ENCODE data around the gene BUD31. TPM values are rescaled to one million over a fixed set of nuclear protein-coding genes. Genes with fewer than 3 reads are reported as not detected.

BUD31 gene
- total and polyA plus RNA-seq, 10 of the 15 experiments (the other 5 are each of a cell fraction or from before 2014, with no cell fraction given), result 74.2 to 317 (median 130) TPM

GRCh38 chr7:99374111-99375064 is 34.4 kb upstream of the BUD31 start, which contains the start of gene ARPC1B (continued):
- no peak for TF ChIP-seq STAT3 (IDR thresholded peaks at IDR 0.05; ENCODE audit: low read depth, low read length)
- TF ChIP-seq NFXL1 (IDR thresholded peaks at IDR 0.05; ENCODE audit: borderline replicate concordance), result no peak
- TF ChIP-seq MTA3 (IDR thresholded peaks at IDR 0.05; ENCODE audit: borderline replicate concordance, low read length), result no peak
- TF ChIP-seq POLR2AphosphoS2 (IDR thresholded peaks at IDR 0.05; ENCODE audit: low read depth, low read length), result peak; percentile 74; the same call in 1 of the 2 replicates
- no peak for TF ChIP-seq ZBED1 (IDR thresholded peaks at IDR 0.05; ENCODE audit: borderline replicate concordance)
- no peak for TF ChIP-seq EED (IDR thresholded peaks at IDR 0.05; ENCODE audit: low read depth)
- TF ChIP-seq SMAD1 (IDR thresholded peaks at IDR 0.05; ENCODE audit: low read depth, partially characterized antibody), result no peak
- TF ChIP-seq BHLHE40 (IDR thresholded peaks at IDR 0.05; ENCODE audit: borderline replicate concordance in 1 of 2, low read depth in 2 of 2, low read length in 1 of 2), result peak in 1 of 2 experiments; percentile 47; a peak in 1 of 4 replicates
- TF ChIP-seq SMAD5 (IDR thresholded peaks at IDR 0.05; ENCODE audit: low read depth), result peak; percentile 91
- no peak for TF ChIP-seq MYC (IDR thresholded peaks at IDR 0.05; ENCODE audit: insufficient read depth, insufficient read length, insufficient replicate concordance, low read length, severe bottlenecking)
- TF ChIP-seq ASH2L (IDR thresholded peaks at IDR 0.05; ENCODE audit: borderline replicate concordance, low read depth), result no peak
- TF ChIP-seq ZBTB11 (CRISPR knock-in tag; IDR thresholded peaks at IDR 0.05), result no peak
- TF ChIP-seq HCFC1 (IDR thresholded peaks at IDR 0.05; ENCODE audit: low read length), result no peak
- TF ChIP-seq TCF12 (IDR thresholded peaks at IDR 0.05; ENCODE audit: low read depth, low read length), result 0 out of 2 replicates have a peak, but pooled peaks have one; percentile 2
- TF ChIP-seq STAT1 (conservative IDR thresholded peaks at IDR 0.05), result no peak
- no peak; the same call in 1 of the 2 replicates for TF ChIP-seq ELK1 (IDR thresholded peaks at IDR 0.05; ENCODE audit: low read depth, low read length)
- no peak for TF ChIP-seq WRNIP1 (IDR thresholded peaks at IDR 0.05; ENCODE audit: borderline replicate concordance, low read depth, low read length)
- no peak for TF ChIP-seq IRF3 (IDR thresholded peaks at IDR 0.05)
- TF ChIP-seq KLF5 (IDR thresholded peaks at IDR 0.05; ENCODE audit: partially characterized antibody), result peak; percentile 62
- TF ChIP-seq PML (IDR thresholded peaks at IDR 0.05; ENCODE audit: low read length), result no peak
- TF ChIP-seq SRF (IDR thresholded peaks at IDR 0.05; ENCODE audit: low read depth in 2 of 2, low read length in 2 of 2), result no peak
- TF ChIP-seq JUND (IDR thresholded peaks at IDR 0.05; ENCODE audit: low read depth, low read length), result no peak
- no peak for TF ChIP-seq USF1 (IDR thresholded peaks at IDR 0.05; ENCODE audit: borderline replicate concordance, extremely low read length, insufficient read depth, low read depth, low read length)
- TF ChIP-seq PAX5 (IDR thresholded peaks at IDR 0.05; ENCODE audit: borderline replicate concordance, low read depth, low read length), result no peak
